ENCODE measurements around the gene ADAM10. TPM values are rescaled to one million over a fixed set of nuclear protein-coding genes. Genes with fewer than 3 reads are reported as not detected.

The ADAM10 gene
- polyA plus RNA-seq, 1 of the 3 experiments (the other 2 are of a cell fraction): 83.5 TPM

GRCh38 chr15:58545307-58546065 is 204.0 kb downstream of the ADAM10 start:
- ChIA-PET POLR2A (no interaction called here), CTCF (interaction anchor here (1.1 kb wide), 1 partner anchor 226 kb away, joined by 4 read pairs; the partner anchor contains the start of gene MINDY2)
- H3F3A ChIP-seq (replicated peaks; ENCODE audit: insufficient read depth): peaks cover 20% of the 10 kb centered on the region
- H4K20me1 ChIP-seq (ENCODE audit: insufficient read depth): no peaks in the 10 kb centered on the region
- H3K9me2 ChIP-seq: no peaks in the 10 kb centered on the region
- no peaks in the 10 kb centered on the region for H3K9me3 ChIP-seq
- H3K4me1 ChIP-seq (ENCODE audit: control insufficient read depth in 1 of 2, insufficient read depth in 2 of 2, low read depth in 1 of 2, low read length in 1 of 2): peaks cover 17% of the 10 kb centered on the region in 2 experiments; a peak in 2 of 4 replicates
- H3K4me2 ChIP-seq: no peak overlapping the region
- no peak for DNase-seq
- no peak overlapping the region for H3K9ac ChIP-seq
- 93% methylated on average over 18 of the region's 18 CpGs for WGBS (ENCODE audit: low lambda C conversion rate)
- H3K79me2 ChIP-seq (ENCODE audit: insufficient read depth): no peaks in the 10 kb centered on the region
- H3K36me3 ChIP-seq (replicated peaks in 1 of 2; ENCODE audit: control insufficient read depth in 1 of 2, insufficient read depth in 2 of 2, low read length in 1 of 2): no peaks in the 10 kb centered on the region
- no peak overlapping the region for H3K27ac ChIP-seq (ENCODE audit: low read depth in 2 of 2, low read length in 1 of 2)
- H2AFZ ChIP-seq (ENCODE audit: low read depth): no peak overlapping the region
- H3K27me3 ChIP-seq (ENCODE audit: insufficient read depth): no peaks in the 10 kb centered on the region
- TF ChIP-seq ZBTB33 (IDR thresholded peaks at IDR 0.05; ENCODE audit: borderline replicate concordance, low read depth): no peak
- TF ChIP-seq USF1 (IDR thresholded peaks at IDR 0.05; ENCODE audit: borderline replicate concordance, low read depth): no peak
- TF ChIP-seq SMC3 (IDR thresholded peaks at IDR 0.05; ENCODE audit: low read depth, low read length): no peak
- no peak for TF ChIP-seq FOXJ3 (CRISPR knock-in tag; IDR thresholded peaks at IDR 0.05)
- TF ChIP-seq NRF1 (IDR thresholded peaks at IDR 0.05; ENCODE audit: low read depth, low read length): no peak
- TF ChIP-seq NFIC (IDR thresholded peaks at IDR 0.05; ENCODE audit: borderline replicate concordance): no peak
- TF ChIP-seq RXRA (IDR thresholded peaks at IDR 0.05; ENCODE audit: borderline replicate concordance, low read depth): no peak
- TF ChIP-seq RAD21 (IDR thresholded peaks at IDR 0.05; ENCODE audit: low read length): no peak
- no peak for TF ChIP-seq MAX (IDR thresholded peaks at IDR 0.05; ENCODE audit: low read depth)
- TF ChIP-seq POLR2AphosphoS5 (IDR thresholded peaks at IDR 0.05; ENCODE audit: low read depth, low read length): no peak
- TF ChIP-seq CTCF (IDR thresholded peaks at IDR 0.05): no peak
- no peak for TF ChIP-seq RFX5 (IDR thresholded peaks at IDR 0.05; ENCODE audit: low read length)
- TF ChIP-seq REST (IDR thresholded peaks at IDR 0.05; ENCODE audit: low read depth, low read length): no peak
- TF ChIP-seq EZH2phosphoT487 (IDR thresholded peaks at IDR 0.05; ENCODE audit: borderline replicate concordance, low read depth): no peak
- no peak for TF ChIP-seq FOSL2 (IDR thresholded peaks at IDR 0.05; ENCODE audit: borderline replicate concordance, low read depth)
- TF ChIP-seq MXI1 (IDR thresholded peaks at IDR 0.05; ENCODE audit: low read depth, low read length): no peak
- TF ChIP-seq PBX3 (IDR thresholded peaks at IDR 0.05): no peak
- TF ChIP-seq TEAD4 (IDR thresholded peaks at IDR 0.05; ENCODE audit: borderline replicate concordance, insufficient read depth): no peak
- TF ChIP-seq IRF3 (IDR thresholded peaks at IDR 0.05; ENCODE audit: low read depth, low read length): no peak
- no peak for TF ChIP-seq JUND (IDR thresholded peaks at IDR 0.05)
- no peak overlapping the region for H3K4me3 ChIP-seq (ENCODE audit: low read depth in 2 of 2, low read length in 1 of 2)

Data from SK-N-SH (cell line).